ENCODE data around the gene FASTKD2. TPM values are rescaled to one million over a fixed set of nuclear protein-coding genes. Genes with fewer than 3 reads are reported as not detected.

FASTKD2 gene
- total RNA-seq, 4 donors from 2014 or later, result 6.8 to 24.9 (median 21.1) TPM

DNA sequence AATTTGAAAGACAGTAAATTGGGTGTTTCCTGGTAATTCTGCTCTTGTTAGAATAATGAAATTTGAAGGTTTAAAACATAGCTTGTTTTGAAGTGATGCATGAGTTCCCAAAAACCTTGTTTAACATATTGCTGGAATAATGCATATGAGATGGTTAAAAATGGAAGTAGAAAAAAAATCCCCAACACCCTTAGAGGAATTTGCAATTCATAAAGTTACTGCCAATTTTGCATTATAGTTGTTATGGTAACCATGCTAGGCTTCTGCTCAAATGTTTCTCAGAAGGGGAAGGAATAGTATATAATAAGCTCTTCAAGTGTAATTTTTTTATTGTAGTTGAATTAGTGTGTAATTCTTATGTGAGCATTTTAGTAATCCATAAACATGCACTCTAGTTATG lies 49.1 kb downstream of the FASTKD2 start:
- intact Hi-C loops (cut with DNase I; ENCODE audit: low total_unique reads), result no loop called here

DNA sequence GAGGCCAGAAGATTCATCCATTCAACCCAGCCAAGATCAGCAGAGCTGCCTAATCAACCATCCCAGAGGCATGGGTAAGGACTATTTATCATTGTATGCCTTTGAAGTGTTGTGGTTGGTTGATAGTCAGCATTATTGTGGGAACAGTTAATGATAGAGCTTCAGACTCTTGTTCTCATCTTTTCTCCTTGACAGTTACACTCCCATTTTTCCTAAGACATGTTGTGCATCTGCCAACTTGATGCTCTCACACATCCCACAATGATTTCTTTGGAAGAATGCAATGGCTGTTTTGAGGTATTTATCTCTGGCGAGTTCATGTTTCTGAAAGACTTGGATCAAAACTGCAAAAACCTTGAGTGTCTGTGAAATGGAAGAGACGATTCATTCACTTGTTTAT lies 55.4 kb downstream of the FASTKD2 start:
- TF ChIP-seq POLR2A (IDR thresholded peaks at IDR 0.05), result no peak
- no peak for TF ChIP-seq POLR2AphosphoS5 (IDR thresholded peaks at IDR 0.05)
- TF ChIP-seq, protein P1, sequence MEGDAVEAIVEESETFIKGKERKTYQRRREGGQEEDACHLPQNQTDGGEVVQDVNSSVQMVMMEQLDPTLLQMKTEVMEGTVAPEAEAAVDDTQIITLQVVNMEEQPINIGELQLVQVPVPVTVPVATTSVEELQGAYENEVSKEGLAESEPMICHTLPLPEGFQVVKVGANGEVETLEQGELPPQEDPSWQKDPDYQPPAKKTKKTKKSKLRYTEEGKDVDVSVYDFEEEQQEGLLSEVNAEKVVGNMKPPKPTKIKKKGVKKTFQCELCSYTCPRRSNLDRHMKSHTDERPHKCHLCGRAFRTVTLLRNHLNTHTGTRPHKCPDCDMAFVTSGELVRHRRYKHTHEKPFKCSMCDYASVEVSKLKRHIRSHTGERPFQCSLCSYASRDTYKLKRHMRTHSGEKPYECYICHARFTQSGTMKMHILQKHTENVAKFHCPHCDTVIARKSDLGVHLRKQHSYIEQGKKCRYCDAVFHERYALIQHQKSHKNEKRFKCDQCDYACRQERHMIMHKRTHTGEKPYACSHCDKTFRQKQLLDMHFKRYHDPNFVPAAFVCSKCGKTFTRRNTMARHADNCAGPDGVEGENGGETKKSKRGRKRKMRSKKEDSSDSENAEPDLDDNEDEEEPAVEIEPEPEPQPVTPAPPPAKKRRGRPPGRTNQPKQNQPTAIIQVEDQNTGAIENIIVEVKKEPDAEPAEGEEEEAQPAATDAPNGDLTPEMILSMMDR (IDR thresholded peaks at IDR 0.05), result no peak
- TF ChIP-seq EP300 (IDR thresholded peaks at IDR 0.05; ENCODE audit: low read depth), result no peak
- in situ Hi-C loops (cut with MboI; ENCODE audit: low pct_ligation_motif_present in 1 of 4, low pct_unique_long_range_greater_than_20kb in 1 of 4, low sequenced_read_pairs in 3 of 4), result no loop called here
- DNase-seq, result no peak

More for the DNA sequence above, 49.1 kb downstream of the FASTKD2 start:
- in situ Hi-C loops (cut with MboI; ENCODE audit: low pct_ligation_motif_present in 1 of 4, low pct_unique_long_range_greater_than_20kb in 1 of 4, low sequenced_read_pairs in 3 of 4), result no loop called here
- H3K27me3 ChIP-seq, result no peaks in the 10 kb centered on the region
- H3K4me3 ChIP-seq, result no peak overlapping the region
- H3K36me3 ChIP-seq, result no peaks in the 10 kb centered on the region
- H3K4me1 ChIP-seq, result no peaks in the 10 kb centered on the region
- H3K27ac ChIP-seq, result no peak overlapping the region
- H3K9me3 ChIP-seq, result no peaks in the 10 kb centered on the region
- DNase-seq, result no peak
- TF ChIP-seq POLR2A (IDR thresholded peaks at IDR 0.05) (no peak), POLR2AphosphoS5 (IDR thresholded peaks at IDR 0.05) (no peak), EP300 (IDR thresholded peaks at IDR 0.05; ENCODE audit: low read depth) (no peak)
- TF ChIP-seq, protein P1 (IDR thresholded peaks at IDR 0.05), result no peak

DNA sequence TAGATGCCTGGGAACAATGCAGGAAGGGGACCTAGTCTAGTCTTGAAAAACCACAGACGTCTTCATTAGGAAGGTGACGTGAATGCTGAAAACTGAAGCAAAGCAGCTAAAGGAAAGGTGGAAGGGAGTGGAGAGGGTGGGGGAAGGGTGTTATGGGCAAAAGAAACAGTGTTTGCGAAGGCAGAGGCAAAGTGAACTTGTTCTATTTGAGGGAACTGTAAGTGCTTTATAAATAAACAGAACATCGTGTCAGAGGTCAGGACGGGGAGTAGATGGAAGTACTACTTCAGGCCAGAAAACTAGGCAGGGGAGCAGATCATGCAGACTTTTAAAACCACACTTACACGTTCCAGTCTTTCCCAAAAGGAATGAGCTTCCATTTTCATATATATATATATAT lies 57.8 kb downstream of the FASTKD2 start:
- DNase-seq, result no peak
- WGBS, 2 donors (ENCODE audit: low coverage in 1 of 2), result 47 to 66% methylated on average over 6 of the region's 6 CpGs
- no peak overlapping the region for H3K27ac ChIP-seq
- no peaks in the 10 kb centered on the region for H3K9me3 ChIP-seq
- intact Hi-C loops (cut with DNase I; ENCODE audit: low total_unique reads) (no loop called here), in situ Hi-C loops (cut with MboI; ENCODE audit: low pct_ligation_motif_present in 1 of 4, low pct_unique_long_range_greater_than_20kb in 1 of 4, low sequenced_read_pairs in 3 of 4) (no loop called here)
- TF ChIP-seq, protein P1 (IDR thresholded peaks at IDR 0.05), result no peak
- TF ChIP-seq POLR2A (IDR thresholded peaks at IDR 0.05) (no peak), POLR2AphosphoS5 (IDR thresholded peaks at IDR 0.05) (peak; percentile 15 to 24 (median 17)), EP300 (IDR thresholded peaks at IDR 0.05; ENCODE audit: low read depth) (peak; percentile 37)
- H3K36me3 ChIP-seq, result no peaks in the 10 kb centered on the region
- no peaks in the 10 kb centered on the region for H3K27me3 ChIP-seq
- H3K4me3 ChIP-seq, result no peak overlapping the region
- peaks cover 0 to 2% (median 0%) of the 10 kb centered on the region in 4 donors for H3K4me1 ChIP-seq

More for the DNA sequence above, 55.4 kb downstream of the FASTKD2 start:
- intact Hi-C loops (cut with DNase I; ENCODE audit: low total_unique reads), result no loop called here
- 62 to 69% methylated on average over 2 of the region's 2 CpGs for WGBS, 2 donors (ENCODE audit: low coverage in 1 of 2)
- Histone ChIP-seq H3K9me3 (no peaks in the 10 kb centered on the region), H3K27ac (no peak overlapping the region), H3K36me3 (no peaks in the 10 kb centered on the region), H3K27me3 (no peaks in the 10 kb centered on the region), H3K4me1 (peaks cover 0 to 2% (median 0%) of the 10 kb centered on the region in 4 donors), H3K4me3 (no peak overlapping the region)

DNA sequence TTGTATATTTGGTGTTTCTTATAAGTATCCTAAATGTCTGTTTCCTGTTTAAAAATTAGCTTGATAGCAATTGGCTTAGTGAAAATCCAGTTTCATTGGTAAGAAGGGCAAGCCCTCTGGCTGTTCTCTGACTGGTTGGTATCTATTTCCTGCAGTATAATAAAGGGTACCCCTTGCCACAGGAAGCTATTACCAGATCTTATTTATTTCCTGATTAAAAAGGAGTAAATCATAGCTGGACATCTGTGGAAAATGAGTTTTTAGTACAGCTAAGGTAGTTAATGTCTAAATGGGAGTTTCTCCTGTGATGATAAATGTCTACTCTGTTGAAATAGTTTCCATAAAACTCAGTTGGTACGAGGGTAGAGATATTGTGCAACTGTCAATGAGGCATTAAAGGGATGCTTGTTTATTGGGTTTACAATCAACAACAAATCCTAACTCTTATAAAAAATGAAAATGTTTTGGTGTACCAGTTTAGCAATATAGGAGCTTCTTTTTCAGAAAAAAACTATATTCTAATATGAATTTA lies 58.7 kb downstream of the FASTKD2 start:
- no peaks in the 10 kb centered on the region for H3K9me3 ChIP-seq
- peaks cover 0 to 2% (median 0%) of the 10 kb centered on the region in 4 donors for H3K4me1 ChIP-seq
- H3K27me3 ChIP-seq, result no peaks in the 10 kb centered on the region
- intact Hi-C loops (cut with DNase I; ENCODE audit: low total_unique reads), result no loop called here
- 44 to 79% methylated on average over 1 of the region's 1 CpG for WGBS, 2 donors (ENCODE audit: low coverage in 1 of 2)
- no peak overlapping the region for H3K4me3 ChIP-seq
- no peaks in the 10 kb centered on the region for H3K36me3 ChIP-seq
- in situ Hi-C loops (cut with MboI; ENCODE audit: low pct_ligation_motif_present in 1 of 4, low pct_unique_long_range_greater_than_20kb in 1 of 4, low sequenced_read_pairs in 3 of 4), result no loop called here
- no peak for DNase-seq
- no peak for TF ChIP-seq POLR2AphosphoS5 (IDR thresholded peaks at IDR 0.05)
- TF ChIP-seq, protein P1 (IDR thresholded peaks at IDR 0.05), result no peak
- TF ChIP-seq EP300 (IDR thresholded peaks at IDR 0.05; ENCODE audit: low read depth), result no peak
- no peak for TF ChIP-seq POLR2A (IDR thresholded peaks at IDR 0.05)
- no peak overlapping the region for H3K27ac ChIP-seq
